AG10803 (cell line): Measurements from ENCODE around the gene IGSF22.

ENCODE experiments used
- DNase-seq: peaks from one replicate; pipeline ENCODE4 v3.0.0; 2010; ENCODE audit warnings: low read depth
- H3K4me3 ChIP-seq: 2 replicates; pipeline ENCODE4 v1.5.1; 2011; ENCODE audit warnings: mild to moderate bottlenecking, low read length, control low read depth
- TF ChIP-seq, protein P1 (sequence below): conservative IDR thresholded peaks from 2 replicates; pipeline ENCODE4 v1.5.1; 2011; ENCODE audit warnings: mild to moderate bottlenecking, low read length, control low read depth, inconsistent platforms

IGSF22 gene

DNA sequence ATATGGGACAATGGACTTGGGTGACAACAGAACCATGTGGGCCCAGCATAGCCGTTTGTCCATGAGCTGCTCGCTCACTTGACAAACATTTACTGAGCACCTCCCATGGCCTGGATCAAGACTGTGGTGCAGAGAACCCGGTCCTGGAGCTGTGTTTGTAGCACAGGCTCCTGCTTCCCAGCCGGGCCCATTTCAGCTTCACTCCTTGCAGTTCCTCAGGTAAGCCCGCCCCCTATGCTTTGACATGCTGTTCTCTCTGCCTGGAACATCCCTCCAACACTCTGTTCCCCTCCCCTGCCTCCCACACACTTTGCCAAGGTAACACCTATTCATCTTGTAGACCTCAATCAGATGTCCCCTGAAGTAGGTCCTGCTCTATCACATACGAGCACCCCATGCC lies 19.3 kb upstream of the IGSF22 start:
- TF ChIP-seq, protein P1, sequence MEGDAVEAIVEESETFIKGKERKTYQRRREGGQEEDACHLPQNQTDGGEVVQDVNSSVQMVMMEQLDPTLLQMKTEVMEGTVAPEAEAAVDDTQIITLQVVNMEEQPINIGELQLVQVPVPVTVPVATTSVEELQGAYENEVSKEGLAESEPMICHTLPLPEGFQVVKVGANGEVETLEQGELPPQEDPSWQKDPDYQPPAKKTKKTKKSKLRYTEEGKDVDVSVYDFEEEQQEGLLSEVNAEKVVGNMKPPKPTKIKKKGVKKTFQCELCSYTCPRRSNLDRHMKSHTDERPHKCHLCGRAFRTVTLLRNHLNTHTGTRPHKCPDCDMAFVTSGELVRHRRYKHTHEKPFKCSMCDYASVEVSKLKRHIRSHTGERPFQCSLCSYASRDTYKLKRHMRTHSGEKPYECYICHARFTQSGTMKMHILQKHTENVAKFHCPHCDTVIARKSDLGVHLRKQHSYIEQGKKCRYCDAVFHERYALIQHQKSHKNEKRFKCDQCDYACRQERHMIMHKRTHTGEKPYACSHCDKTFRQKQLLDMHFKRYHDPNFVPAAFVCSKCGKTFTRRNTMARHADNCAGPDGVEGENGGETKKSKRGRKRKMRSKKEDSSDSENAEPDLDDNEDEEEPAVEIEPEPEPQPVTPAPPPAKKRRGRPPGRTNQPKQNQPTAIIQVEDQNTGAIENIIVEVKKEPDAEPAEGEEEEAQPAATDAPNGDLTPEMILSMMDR = no peak
- no peak for DNase-seq
- no peak overlapping the region for H3K4me3 ChIP-seq

DNA sequence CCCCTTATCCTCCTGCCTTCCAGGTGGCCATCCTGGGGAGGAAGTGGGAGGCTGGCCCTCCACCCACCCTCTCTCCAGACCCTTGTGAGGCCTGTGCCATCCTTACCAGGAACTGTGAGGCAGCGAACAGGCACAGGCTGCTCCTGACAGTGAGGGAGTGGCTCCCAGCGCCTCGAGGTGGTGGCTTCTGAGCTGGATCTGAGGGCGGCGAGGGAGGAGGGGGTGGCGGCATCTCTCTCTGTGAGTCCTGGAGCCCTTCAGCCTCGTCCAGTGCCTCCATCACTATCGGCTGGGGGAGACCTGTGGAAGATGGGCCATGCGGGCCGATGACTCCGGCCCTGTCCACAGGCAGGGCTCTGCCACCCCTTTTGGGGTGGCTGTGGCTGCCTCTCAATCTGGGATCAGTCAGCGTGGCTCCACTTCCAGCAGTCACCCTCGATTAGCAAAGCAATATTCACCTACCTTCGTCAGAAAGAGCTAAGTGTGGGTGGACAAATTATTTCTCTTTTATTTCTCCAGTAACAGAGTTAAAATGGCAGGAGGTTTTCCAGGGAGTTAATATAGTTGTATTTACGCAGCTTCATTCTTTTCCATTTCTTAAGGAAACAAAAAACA lies 18.0 kb upstream of the IGSF22 start:
- DNase-seq = no peak
- H3K4me3 ChIP-seq = no peak overlapping the region
- TF ChIP-seq, protein P1 = no peak

DNA sequence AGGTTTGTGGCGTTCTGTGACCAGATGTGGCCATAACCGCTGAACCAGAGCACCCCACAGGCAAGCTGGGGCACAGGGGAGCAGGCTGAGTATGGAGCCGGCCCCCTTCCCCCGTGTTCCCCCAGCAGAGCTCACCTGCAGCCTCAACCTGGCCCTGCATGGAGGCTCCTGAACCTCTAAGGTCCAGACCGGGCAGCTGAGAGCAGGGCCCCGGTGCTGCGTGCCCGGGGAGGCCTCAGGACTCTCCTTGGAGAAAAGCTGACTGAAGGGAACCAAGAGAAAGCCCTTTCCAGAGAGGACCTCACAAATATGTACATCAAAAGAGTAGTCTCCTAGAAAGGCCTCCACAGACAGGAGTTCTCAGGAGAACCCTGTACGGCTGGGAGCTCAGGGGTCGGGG lies 17.4 kb upstream of the IGSF22 start:
- no peak for DNase-seq
- TF ChIP-seq, protein P1 = no peak
- no peak overlapping the region for H3K4me3 ChIP-seq

DNA sequence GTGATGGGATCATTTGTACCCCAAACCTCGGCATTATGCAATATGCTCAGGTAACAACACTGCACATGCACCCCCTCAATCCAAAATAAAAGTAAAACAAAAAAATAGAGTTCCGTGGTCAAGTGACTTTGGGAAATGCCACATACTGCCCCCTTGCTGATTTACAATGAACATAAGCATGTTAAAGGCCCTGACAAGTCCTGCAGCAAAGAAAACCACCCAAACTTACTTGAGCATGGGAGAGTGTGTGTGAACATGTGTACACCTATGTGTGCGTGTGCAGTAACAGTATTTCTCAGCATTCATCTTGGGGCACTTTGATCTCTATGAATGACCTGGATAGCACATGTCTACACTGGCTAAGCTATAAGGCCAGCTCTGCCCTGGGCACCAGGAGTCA lies 15.8 kb upstream of the IGSF22 start:
- no peak for DNase-seq
- no peak overlapping the region for H3K4me3 ChIP-seq
- TF ChIP-seq, protein P1 = no peak

DNA sequence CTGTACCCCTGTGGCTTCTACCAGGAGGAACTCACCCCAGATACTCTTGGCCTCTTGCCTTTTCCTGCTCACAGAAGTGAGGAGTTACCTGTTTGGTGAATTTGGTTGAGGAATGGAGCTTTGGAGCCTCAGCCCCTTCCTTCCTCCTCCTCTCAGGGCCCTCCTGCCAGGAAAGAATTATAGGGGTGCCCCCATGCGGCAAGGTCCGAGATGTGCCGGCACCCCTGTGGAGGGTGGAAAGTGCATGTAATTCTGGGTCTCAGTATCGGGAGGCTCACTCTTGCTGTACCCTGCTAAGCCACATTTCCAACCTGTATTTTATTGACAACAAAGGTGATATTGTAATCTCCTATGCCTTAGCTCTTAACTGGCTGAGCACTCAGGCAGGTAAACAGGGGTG lies 13.7 kb upstream of the IGSF22 start:
- TF ChIP-seq, protein P1 = no peak
- no peak overlapping the region for H3K4me3 ChIP-seq
- DNase-seq = no peak

DNA sequence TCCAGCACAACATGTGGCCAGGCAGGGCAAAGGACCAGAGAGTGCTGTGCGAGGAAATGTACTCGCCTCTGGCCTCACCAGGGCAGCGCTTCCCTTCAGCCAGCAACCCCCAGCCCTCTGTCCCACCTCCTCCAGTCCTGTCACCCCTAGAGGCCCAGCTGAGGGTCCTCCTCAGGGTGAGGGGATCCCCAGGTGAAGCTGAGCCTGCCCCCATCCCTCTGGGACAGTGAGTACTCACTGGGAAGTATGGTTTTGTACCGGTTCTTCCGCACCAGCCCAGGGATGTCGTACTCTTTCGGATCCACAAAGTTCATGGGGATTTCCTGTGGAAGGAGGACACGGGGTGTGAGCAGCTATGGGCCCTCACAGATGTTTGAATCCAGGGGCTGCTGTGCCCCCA lies 11.7 kb upstream of the IGSF22 start:
- H3K4me3 ChIP-seq = no peak overlapping the region
- TF ChIP-seq, protein P1 = no peak
- no peak for DNase-seq

DNA sequence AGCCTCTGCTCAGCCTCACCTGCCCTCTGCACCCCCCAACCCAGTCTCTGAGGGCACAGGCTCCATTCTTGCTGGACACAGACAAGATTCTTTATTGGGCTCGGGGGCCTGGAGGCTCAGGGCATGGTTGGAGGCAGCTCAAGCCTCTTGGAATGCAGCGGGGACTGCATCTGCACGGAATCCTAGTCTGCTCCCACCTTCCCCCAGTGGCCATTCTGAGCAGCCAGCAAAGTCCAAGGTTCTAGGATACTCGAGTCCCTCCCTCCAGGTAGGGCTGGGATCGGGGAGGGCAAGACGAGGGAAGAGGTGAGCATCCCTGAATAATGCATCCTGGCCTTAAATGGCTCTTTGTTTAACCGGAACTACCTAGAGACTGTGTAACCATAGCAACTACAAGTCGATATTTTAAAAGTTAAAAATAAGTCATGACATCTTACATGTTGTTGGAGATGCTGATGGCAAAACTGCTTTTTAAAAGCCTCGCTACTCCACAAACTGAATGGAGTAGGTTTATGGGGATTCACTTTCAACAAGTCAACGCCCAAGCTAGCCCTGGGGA lies 10.7 kb upstream of the IGSF22 start:
- TF ChIP-seq, protein P1 = no peak
- no peak for DNase-seq
- no peak overlapping the region for H3K4me3 ChIP-seq
